Stimulated activated CD8-positive, alpha-beta memory T cell treated with anti-CD3 and anti-CD28 coated beads, Interleukin-4, amount 100 ng/mL, for 48 hours (primary cell): ENCODE data around the gene HES7.
A peak's percentile ranks its signal among the peaks of the same experiment; 100 is the strongest.
"Not testable (repeated sequence)": the region's sequence is repeated elsewhere in the genome, so short reads cannot be mapped to it uniquely, and the experiment has no call there.

Source experiments
- DNase-seq: peaks from one replicate; pipeline ENCODE4 v3.0.0-alpha.2; 2020

HES7 gene

DNA sequence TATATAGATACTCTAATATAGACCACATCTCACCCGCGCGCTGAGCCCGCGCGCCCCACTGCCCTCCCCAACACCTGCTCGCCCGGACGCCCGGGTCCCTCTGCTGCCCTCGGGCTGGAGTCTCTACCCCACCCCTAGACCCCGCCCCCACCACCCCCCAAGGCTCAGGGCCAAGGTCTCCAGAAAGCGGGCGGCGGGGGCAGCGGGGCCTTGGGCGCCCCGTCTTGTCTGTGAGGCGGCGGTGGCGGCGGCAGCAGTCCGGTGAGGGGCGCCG is 2.6 kb downstream of the HES7 start:
- DNase-seq: no peak

DNA sequence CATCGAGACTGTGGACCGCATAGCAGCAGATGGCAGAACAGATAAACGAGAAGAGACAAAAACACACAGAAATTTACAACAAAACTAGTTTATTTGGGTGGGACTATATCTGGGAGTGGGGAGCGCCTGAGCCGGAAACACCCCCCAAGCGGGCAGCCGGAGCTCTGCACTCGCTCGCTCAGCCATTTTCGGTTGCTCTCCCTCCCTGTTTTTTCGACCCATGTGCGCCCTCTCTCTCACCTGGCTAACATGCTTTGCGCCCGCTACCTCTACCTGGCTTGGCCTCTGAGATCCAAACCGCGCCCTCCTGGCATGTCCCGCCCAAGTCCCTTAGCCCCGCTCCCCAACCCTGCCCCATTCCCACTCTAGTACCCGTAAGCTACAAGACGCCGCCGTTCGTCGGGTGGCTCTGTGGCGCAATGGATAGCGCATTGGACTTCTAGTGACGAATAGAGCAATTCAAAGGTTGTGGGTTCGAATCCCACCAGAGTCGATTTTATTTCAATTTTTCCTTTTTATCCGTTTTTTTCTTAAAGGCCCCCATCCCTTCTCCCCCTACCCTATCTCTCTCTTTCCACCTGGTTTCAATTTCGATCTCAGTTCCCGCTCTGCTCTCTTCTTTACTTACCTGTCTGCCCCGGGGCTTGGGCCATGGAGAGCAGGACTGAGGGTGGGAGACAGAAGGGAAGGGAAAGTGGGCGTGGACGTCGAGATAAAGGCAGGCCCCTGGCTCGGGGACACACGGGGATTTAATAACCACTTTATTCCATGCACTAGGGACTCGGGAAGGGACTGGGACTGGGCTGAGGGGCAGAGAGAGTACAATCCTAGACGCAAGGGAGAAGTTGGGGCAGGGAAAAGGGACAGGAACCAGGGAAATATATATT is 3.1 kb downstream of the HES7 start:
- DNase-seq: peak; percentile 91

DNA sequence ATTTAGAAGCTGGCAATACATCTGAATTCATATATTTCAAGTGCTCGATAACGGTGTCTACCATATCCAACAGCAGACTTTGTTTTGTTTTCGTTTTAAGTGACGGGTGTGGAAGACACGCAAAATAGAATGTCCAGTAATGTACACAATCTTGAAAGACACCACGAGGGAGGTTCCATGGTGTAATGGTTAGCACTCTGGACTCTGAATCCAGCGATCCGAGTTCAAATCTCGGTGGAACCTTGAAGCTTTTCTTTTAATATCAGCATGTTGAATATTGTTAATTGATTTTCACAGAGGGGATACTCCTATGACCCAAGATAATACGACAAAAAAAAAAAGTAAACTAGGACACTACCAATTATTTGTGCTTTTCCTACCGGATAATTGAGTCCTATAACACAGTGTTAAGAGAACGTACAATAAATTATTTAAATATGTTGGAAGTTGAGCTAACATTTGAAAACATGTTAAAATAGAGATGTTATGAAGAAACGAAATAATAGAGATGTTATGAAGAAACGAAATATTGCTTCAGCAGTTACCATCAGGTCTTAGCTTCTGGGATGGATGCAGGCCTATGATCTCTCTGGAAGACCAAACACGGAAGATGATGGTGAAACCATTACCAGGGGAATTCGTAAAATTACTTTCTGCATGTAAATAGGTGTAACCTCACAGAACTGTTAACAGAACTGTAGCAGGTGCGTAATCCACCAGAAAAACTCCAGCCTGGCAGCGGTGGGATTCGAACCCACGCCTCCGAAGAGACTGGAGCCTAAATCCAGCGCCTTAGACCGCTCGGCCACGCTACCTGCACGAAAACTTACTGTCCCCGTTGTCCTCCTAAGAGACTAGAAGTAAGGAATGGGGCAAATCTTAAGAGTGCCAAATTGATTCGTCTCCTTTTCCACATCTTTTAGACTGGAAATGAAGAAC is 4.1 kb downstream of the HES7 start:
- peak; percentile 97 for DNase-seq

DNA sequence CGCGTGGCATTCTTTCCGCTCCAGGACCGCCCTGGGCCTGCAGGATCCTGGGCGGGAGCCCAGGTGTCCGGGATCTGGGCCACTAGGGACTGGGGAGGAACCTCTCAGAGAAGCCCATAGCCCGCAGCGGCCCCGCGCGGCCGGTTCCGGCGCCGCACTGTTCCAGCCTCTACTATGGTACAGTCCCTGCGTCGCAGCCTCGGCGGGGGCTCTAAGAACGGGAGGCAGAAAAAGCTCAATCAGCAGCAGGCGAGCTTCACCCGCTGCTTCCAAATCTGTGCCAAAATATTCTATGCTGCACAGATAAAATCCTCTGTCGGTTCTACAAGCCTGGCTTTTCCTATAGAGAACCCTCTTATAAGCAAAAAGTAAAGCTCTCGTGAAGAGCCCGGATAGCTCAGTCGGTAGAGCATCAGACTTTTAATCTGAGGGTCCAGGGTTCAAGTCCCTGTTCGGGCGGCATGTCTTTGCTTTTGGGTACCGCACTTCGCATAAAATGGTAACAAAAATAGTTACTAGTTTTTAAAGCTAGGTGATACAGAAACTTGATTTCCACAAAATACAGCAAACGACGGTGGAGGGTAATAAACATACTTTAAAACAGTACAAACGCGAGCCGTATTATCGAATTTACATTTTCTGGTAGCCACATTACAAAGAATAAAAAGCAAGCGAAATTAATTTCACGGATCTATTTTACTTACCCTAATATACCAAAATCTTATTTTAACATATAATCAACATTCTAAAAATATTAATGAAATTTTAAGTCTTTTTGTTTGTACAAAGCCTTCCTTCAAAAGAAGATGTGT is 4.9 kb downstream of the HES7 start:
- peak; percentile 90 for DNase-seq

DNA sequence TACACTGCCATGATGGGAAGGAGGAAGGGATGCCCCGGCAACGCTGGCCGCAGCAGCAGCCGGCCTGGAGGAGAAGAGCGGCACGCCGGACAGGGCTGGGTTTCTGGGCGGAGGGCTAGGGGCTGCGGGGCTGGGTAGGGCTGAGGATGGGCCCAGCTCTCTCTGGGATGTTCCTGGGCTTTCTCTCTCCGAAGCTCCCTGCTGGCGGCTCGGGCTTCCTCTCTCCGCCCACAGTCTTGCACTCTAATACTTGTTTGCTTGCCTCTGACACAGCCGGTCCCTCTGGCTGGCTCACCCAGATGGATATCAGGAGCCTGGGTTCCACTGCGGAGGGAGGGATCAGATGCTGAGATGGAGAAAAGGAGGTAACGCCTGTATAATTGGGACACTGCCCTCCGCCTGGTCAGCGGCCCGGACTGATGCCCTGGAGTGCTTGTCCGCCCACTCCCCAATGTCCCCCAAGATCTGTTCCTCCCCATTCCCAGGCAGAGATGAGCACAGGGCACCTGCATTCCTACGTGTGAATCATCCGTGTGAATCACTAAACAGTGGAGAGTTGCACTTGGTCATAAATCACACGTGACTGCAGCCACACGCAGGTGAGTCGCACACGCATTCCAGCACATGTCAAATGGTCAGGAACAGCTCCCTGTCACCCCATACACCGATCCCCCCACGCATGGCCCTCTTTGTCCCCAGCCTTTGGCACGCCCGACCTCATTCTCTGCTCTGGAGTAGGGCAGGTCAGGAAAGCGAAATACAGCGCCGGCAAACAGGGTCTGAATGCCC is 5.7 kb downstream of the HES7 start, which contains the start of gene ALOXE3:
Gene ALOXE3, minus strand, starts transcription at position 535 of the 789 bp plus-strand sequence. Its CDS starts 524 bp downstream, at position 11.
- DNase-seq: no peak

DNA sequence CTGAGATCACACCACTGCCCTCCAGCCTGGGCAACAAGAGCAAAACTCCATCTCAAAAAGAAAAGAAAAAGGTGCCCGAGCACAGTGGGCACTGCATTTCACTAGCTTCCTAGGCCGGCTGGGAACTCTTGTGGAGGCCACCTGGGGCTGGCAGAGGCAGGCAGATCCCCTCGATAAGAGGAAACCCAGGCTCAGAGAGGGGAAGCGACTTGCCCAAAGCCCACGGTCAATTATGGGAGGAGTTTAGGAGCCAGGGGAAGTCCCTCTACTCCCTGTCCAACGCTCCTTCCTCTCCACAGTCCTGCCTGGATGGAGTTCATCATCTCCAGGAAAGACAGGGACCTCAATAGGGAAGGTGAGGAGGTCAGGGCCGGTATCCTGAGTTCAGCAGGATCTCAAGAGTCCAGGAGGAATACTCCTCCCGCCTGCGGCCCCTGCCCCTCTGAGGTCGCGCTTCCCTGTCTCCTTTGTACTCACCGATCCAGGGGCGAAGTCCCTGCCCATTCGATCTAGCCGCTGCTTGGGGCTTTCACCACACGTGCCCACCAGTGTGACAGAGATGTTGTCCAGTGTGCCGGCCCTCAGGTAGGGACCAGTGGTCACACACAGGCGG is 6.4 kb downstream of the HES7 start:
- DNase-seq: no peak

DNA sequence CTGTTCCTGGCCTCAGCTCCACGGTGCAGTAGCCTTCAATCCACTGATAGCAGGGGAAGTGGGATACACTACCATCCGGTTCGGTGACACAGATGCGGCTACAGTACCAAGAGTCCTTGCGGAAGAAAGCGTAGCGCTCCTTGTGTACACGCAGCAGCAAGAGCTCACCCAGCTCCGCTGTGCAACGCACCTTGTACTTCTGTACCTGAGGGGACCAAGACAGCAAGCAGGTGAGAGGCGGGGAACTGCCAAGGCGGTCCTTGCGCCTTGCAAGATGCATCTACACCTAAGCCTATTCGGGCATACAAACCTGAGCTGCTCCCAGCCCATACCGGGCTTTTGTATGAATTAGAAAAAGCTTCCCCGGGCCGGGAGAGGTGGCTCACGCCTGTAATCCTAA is 7.1 kb downstream of the HES7 start:
- DNase-seq: no peak

DNA sequence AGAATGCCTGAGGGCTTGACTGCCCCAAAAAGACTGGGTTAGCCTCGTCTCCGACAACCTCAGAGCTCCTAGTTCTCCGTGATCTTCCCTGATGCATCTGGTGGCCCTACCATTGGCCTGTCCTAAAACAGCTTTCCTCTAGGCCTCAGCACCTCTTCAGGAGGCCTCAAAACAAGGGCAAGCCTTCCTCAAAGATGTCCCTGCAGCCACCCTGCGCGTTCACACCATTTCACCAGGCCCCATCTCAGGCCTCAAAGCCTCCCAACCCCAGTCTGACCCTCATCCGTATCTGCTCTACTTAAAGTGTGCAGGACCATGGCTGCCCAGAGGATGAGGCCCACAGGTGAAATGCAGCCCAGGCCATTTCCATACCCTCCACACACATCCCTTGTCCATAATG is 13.0 kb downstream of the HES7 start:
- no peak for DNase-seq

DNA sequence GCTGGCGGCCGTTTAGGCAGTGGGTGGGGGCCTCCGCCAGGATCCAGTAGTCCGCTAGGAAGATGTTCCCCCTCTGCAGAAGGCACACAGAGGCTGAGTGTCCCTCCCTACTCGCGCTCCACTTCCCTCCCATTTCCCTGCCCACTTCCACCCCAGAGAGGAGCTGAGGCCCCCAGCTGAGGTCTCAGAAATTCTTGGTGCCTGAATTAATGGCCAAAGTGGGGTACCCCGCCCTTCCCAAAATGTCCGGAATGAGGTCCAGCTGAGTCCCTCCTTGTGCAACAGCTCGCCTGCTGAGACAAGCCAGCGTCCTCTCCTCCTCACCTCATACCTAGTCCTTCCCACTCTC is 13.5 kb downstream of the HES7 start:
- DNase-seq: no peak

DNA sequence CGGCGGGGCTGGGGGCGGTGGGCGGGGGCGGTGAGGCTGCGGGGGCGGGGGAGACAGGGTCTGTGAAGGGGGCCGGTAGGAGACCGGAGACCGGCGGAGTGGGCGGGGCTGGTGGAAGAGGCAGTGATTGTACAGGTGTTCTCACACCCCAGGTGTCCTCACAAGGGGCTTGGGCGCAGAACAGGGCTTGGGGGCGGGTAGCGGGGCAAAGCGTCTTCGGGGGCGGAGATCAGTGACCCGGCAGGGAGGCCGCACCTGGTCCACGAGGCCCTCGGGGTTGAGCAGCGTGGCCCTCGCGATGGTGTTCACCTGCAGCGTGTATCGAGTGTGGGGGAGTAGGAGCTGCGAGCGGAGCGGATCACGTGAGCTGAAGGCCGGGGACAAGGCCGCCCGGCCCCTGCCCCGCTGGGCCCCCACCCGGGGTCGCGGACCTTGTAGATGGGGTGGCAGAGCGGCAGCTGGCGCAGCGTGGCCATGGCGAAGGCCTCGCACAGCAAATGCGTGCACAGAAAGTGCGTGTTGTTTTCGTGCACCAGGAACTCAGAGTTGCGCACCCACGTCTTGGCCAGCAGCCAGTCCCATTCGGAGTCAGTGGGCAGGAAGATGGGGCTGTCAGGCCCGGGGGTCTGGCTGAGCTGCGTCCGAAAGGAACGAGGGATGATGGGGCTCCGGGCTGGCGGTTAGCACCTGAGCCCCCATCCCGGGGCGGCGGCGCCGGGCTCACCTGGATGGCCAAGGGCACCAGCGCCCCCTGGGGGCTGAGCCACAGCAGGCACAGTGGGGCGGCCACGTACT is 14.0 kb downstream of the HES7 start:
- DNase-seq: peak; percentile 86

DNA sequence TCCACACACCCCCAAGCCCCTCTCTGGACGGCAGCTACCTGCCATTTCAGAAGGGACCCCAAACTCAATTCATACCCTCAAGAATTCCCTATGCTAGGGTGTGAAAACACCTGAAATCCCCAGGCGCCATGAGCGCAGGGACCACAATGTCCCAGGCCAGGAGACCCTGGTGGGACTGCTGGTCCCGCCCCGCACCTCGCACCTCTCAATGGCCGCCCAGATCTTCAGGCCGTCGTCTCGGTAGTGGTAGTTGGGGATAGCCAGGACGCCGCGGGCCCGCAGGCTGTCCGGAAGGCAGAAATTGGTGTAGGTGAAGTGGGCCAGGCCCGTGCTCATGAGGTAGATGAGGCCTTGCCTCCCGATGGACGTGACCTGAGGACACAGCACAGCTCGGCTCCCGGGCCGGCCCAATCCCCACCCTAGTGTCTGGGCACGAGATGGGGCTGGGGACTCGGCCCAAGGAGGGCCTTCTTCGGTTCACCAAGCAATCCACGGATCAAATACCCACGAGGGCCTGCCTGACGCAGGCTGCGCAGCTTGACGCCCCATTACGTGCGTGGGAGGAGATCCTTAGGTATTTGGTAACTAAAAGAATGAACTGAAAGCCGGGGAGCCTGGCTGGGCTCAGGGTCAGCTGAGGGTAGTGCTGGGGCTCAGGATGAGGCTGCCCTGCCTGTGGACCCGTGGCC is 14.8 kb downstream of the HES7 start:
- no peak for DNase-seq

DNA sequence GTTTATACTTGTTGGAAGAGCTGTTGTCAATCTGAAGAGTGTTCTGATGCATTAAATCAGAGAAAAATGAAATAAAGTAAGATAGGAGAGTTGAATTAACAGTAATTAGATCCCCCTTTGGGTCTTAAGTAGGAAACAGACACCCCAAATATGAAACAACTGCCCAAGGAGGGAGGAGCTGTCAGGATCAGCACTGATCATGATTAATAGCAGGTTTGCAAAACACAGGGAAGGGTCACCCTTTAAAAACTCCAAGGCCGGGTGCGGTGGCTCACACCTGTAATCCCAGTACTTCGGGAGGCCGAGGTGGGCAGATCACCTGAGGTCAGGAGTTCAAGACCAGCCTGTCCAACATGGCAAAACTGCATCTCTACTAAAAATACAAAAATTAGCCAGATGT is 16.9 kb downstream of the HES7 start:
- DNase-seq: not testable (repeated sequence)

DNA sequence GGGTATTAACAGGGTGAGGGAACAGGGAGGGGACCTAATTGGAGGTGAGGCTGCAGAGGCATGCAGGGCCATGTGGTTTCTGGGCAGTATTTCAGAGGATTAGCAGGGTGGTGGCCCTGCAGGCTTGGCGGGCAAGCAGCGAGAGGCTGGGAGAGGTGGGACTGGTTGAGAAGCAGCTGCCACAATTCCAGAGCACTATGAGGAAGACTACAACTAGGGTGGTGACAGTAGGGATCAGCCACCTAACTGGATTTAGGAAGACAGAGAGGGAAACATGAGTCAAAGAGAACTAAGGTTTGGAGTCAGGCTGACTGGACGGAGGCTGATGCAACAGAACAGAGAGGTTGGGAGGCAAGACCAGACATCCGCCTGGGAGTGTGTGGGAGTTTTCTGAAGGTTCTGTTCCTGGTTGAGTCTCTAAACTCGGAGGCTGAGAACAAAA is 17.9 kb downstream of the HES7 start:
- DNase-seq: no peak

DNA sequence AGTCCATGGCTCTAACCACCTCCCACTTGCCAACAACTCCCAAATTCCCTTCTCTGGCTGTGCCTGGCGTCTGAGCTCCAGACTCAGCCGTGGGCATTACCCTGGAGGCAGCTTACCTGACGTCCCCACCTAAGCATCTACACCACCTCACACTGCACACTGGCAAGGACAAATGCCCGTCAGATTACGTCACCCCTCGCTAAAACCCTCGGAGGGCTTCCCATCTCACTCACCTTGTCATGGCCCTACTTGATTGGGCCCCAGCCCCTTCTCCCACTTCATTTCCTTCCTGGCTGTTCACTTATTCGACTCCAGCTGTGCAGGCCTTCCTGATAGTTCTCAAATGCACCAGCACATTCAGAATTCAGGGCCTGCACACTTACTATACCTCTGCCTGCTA is 19.0 kb downstream of the HES7 start:
- no peak for DNase-seq

DNA sequence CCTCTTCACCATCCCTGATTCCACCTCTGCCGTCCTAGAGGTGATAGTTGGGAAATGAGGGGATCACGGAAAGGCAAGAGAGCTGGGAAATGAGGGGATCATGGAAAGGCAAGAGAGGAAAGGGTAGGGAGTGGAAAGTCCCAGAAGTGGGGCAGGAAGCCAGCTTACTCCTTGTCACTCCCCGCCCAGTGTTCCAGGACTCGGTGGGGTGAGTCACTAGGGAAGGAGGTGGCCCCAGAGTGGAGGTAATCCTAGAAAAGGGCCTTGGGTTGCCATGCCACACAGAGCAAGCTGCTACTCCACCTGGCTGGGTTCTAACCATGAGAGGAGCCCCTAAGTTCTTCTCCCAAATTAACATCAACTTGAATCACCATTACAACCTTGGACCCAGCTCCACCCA is 20.4 kb downstream of the HES7 start:
- DNase-seq: no peak

DNA sequence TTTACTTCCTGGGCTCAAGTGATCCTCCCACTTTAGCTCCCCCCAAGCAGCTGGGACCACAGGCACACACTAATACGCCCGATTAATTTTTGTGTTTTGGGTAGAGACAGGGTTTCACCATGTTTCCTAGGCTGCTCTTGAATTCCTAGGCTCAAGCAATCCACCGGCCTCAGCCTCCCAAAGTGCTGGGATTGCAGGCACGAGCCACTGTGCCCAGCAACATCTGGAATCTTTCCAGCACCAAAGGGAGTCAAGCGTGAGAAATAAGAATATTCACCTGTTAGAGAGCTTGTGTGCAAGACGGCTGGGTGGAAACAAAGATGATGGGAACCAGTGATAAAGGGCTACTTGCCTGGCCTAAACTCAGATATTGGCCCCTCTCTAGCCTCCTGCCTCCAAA is 22.2 kb downstream of the HES7 start:
- DNase-seq: no peak

DNA sequence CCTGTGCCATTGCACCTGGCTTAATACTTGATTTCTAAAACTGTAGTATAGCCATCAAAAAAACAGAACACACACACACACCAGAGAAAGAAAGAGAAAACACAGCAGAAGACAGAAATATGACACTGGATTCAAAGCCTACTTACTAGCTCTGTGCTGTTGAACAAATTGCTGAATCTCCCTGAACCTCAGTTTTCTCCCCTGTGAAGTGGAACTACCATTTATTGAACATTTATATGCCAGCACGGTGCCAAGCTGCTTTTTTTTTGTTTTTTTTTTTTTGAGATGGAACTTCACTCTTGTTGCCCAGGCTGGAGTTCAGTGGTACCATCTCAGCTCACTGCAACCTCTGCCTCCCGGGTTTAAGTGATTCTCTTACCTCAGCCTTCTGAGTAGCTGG is 23.1 kb downstream of the HES7 start:
- DNase-seq: no peak

DNA sequence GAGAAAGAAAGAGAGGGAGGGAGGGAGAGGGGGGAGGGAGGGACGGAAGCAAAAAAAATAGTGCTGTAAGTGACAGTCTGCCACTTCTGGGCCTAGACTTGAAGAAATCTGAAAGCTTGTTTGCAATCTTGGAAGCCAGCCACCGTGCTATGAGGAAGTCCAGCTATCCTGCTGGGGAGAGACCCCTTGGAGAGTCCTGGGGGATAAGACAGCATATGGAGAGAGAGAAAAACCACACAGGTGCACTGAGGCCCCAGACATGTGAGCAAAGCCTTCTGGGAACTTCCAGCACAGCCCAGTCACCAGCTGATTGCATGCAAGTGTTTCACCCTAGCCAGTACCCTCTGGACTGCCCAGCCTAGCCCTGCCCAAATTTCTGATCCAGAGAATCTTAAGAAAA is 23.8 kb downstream of the HES7 start:
- DNase-seq: no peak

DNA sequence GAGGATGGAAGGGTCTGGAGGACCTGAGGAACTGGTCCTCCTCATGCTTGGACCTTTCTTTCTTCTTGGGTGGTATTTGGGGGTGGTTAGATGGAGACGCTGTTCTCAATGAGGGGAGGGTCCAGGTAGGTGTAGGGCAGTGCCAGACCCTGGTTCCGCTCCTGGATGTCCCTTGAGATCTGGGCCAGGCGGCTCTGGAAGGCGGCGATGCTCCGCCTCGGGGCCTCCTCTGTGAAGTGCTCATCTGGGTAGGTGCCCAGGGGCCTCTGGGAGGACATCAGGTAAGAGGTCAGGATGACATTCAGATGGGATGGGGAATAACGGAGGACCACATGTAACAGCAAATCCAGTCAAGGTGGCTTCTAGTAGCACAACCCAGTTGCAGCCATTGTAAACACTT is 27.4 kb downstream of the HES7 start:
- DNase-seq: no peak

DNA sequence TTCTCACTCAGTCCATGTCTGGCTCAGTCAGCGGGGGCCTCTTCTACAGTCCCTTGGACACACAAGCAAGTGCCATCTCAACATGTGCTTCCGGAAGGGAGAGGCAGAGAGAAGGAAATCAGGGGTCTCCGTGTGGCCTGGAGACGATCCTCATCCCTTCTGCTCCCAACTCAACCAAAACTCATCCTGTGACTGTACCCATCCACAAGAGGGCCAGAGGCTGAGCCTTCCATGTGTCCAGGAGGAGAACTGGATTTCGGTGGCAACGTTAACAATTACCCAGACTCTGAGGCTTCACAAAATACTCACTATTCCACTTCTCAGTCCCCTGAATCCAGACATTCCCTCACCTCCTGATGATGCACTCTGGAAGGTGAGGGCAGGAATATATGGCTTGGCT is 28.5 kb downstream of the HES7 start:
- no peak for DNase-seq
